GM23338 (cell line): ENCODE data around the gene PGAP1. TPM values are rescaled to one million over a fixed set of nuclear protein-coding genes. Genes with fewer than 3 reads are reported as not detected.

ENCODE experiments used
- ATAC-seq: fragments of 200-7000 bp; cut with Tn5 transposase; 3 replicates; pipeline ENCODE4 v1.9.1; 2020
- DNase-seq: peaks from one replicate; pipeline ENCODE4 v3.0.0-alpha.2; 2015; ENCODE audit warnings: low spot score
- H2AFZ ChIP-seq: fragments of 200-600 bp; sonication (generic); 2 replicates; pipeline ENCODE4 v1.8.0; 2016; ENCODE audit warnings: antibody characterized with exemption, mild to moderate bottlenecking, moderate library complexity
- H3F3A ChIP-seq: fragments of 200-600 bp; sonication (generic); replicated peaks from 2 replicates; pipeline ENCODE4 v1.8.0; 2017; ENCODE audit warnings: antibody characterized with exemption, mixed run types, low read depth
- H3K27ac ChIP-seq: fragments of 200-600 bp; sonication (generic); 2 replicates; pipeline ENCODE4 v1.6.1; 2016; ENCODE audit warnings: low read depth
- H3K27me3 ChIP-seq: fragments of 200-600 bp; sonication (generic); 2 replicates; pipeline ENCODE4 v1.8.0; 2016; ENCODE audit warnings: mild to moderate bottlenecking, mixed run types, moderate library complexity; ENCODE audit not compliant: insufficient read depth
- H3K36me3 ChIP-seq: fragments of 200-600 bp; sonication (generic); 2 replicates; pipeline ENCODE4 v1.8.0; 2016; ENCODE audit warnings: mild to moderate bottlenecking; ENCODE audit not compliant: insufficient read depth
- H3K4me1 ChIP-seq: fragments of 200-600 bp; sonication (generic); 2 replicates; pipeline ENCODE4 v1.8.0; 2016; ENCODE audit warnings: mild to moderate bottlenecking, moderate library complexity; ENCODE audit not compliant: insufficient read depth
- H3K4me2 ChIP-seq: fragments of 200-600 bp; sonication (generic); 2 replicates; pipeline ENCODE4 v1.7.1; 2017; ENCODE audit warnings: mixed run types
- H3K4me3 ChIP-seq: fragments of 200-600 bp; sonication (generic); 2 replicates; pipeline ENCODE4 v1.6.1; 2016; ENCODE audit warnings: mixed run types
- H3K79me2 ChIP-seq: fragments of 200-600 bp; sonication (generic); replicated peaks from 2 replicates; pipeline ENCODE4 v1.8.0; 2017; ENCODE audit warnings: mild to moderate bottlenecking; ENCODE audit not compliant: insufficient read depth
- H3K9me2 ChIP-seq: fragments of 200-600 bp; sonication (generic); 2 replicates; pipeline ENCODE4 v1.8.0; 2017; ENCODE audit not compliant: insufficient read depth
- H4K20me1 ChIP-seq: fragments of 200-600 bp; sonication (generic); replicated peaks from 2 replicates; pipeline ENCODE4 v1.8.0; 2017; ENCODE audit warnings: mild to moderate bottlenecking; ENCODE audit not compliant: insufficient read depth
- H3K27ac Mint-ChIP-seq: 2 replicates; pipeline ENCODE4 v1.8.0; 2020; ENCODE audit warnings: inconsistent platforms, mild to moderate bottlenecking, moderate library complexity, mixed read lengths
- H3K27me3 Mint-ChIP-seq: 3 replicates; pipeline ENCODE4 v1.8.0; 2022; ENCODE audit warnings: low read depth, mild to moderate bottlenecking, moderate library complexity, mixed read lengths, inconsistent platforms; ENCODE audit not compliant: insufficient read depth, poor library complexity
- H3K36me3 Mint-ChIP-seq: 3 replicates; pipeline ENCODE4 v1.8.0; 2021; ENCODE audit warnings: low read depth, mild to moderate bottlenecking, inconsistent platforms, moderate library complexity, mixed read lengths
- H3K4me1 Mint-ChIP-seq: 3 replicates; pipeline ENCODE4 v1.8.0; 2020; ENCODE audit warnings: mild to moderate bottlenecking, inconsistent platforms, mixed read lengths
- H3K4me3 Mint-ChIP-seq: 3 replicates; pipeline ENCODE4 v1.8.0; 2021; ENCODE audit warnings: moderate library complexity, mild to moderate bottlenecking, inconsistent platforms, mixed read lengths
- H3K9me3 Mint-ChIP-seq: 3 replicates; pipeline ENCODE4 v1.8.0; 2020; ENCODE audit warnings: moderate library complexity, mild to moderate bottlenecking, inconsistent platforms, mixed read lengths
- CREB1 ChIP-seq: fragments of 250-450 bp; sonication (Bioruptor Pico); IDR thresholded peaks from 2 replicates; pipeline ENCODE4 v1.5.0; 2020; ENCODE audit warnings: low read depth, mild to moderate bottlenecking, moderate library complexity
- EZH2 ChIP-seq: fragments of 200-600 bp; sonication (generic); IDR thresholded peaks from one replicate; pipeline ENCODE4 v1.8.0; 2017; ENCODE audit warnings: antibody characterized with exemption, mild to moderate bottlenecking, low read depth; ENCODE audit not compliant: unreplicated experiment
- EZH2phosphoT487 ChIP-seq: fragments of 200-600 bp; sonication (generic); IDR thresholded peaks from one replicate; pipeline ENCODE4 v1.8.1; 2018; ENCODE audit warnings: antibody characterized with exemption; ENCODE audit not compliant: unreplicated experiment
- JUNB ChIP-seq: IDR thresholded peaks from one replicate; pipeline ENCODE4 v1.6.1; 2016; ENCODE audit warnings: antibody characterized with exemption; ENCODE audit not compliant: unreplicated experiment
- NANOG ChIP-seq: IDR thresholded peaks from 2 replicates; pipeline ENCODE4 v1.6.1; 2016; ENCODE audit warnings: antibody characterized with exemption, borderline replicate concordance
- POLR2AphosphoS5 ChIP-seq: IDR thresholded peaks from 2 replicates; pipeline ENCODE4 v1.6.1; 2016; ENCODE audit warnings: antibody characterized with exemption, low read depth
- STAT1 ChIP-seq: IDR thresholded peaks from one replicate; pipeline ENCODE4 v1.6.1; 2016; ENCODE audit warnings: antibody characterized with exemption; ENCODE audit not compliant: unreplicated experiment
- ZNF114 ChIP-seq: fragments of 250-450 bp; sonication (Bioruptor Pico); IDR thresholded peaks from 2 replicates; pipeline ENCODE4 v1.5.0; 2020; ENCODE audit warnings: mild to moderate bottlenecking, moderate library complexity
- ZNF331 ChIP-seq: fragments of 250-450 bp; sonication (Bioruptor Pico); IDR thresholded peaks from 2 replicates; pipeline ENCODE4 v1.5.0; 2020; ENCODE audit warnings: low read depth, mild to moderate bottlenecking, moderate library complexity
- polyA plus RNA-seq: library from polyadenylated mRNA; unstranded; fragments of >200 nt; fragmentation: Nextera tagmentation; extraction: Ambion mirVana; gene quantifications from 2 replicates; pipeline ENCODE4 v1.2.1, GENCODE V29; 2016
- total RNA-seq: library from RNA; depleted of rRNA; stranded (reverse); fragments of >200 nt; shearing (Covaris generic); gene quantifications from 2 replicates; pipeline ENCODE4 v1.2.3, GENCODE V29; 2014
- TF ChIP-seq, protein P1 (sequence below): IDR thresholded peaks from one replicate; pipeline ENCODE4 v1.6.1; 2018; ENCODE audit warnings: antibody characterized with exemption; ENCODE audit not compliant: unreplicated experiment
- TF ChIP-seq, protein P2 (sequence below): fragments of 250-450 bp; sonication (Bioruptor Pico); IDR thresholded peaks from 2 replicates; pipeline ENCODE4 v1.5.0; 2020; ENCODE audit warnings: mild to moderate bottlenecking, moderate library complexity
- TF ChIP-seq, protein P3 (sequence below): IDR thresholded peaks from 2 replicates; pipeline ENCODE4 v1.6.1; 2016; ENCODE audit warnings: antibody characterized with exemption

Gene PGAP1
- total and polyA plus RNA-seq, 2 experiments from 2014 or later, result 9.8 to 26.5 TPM

DNA sequence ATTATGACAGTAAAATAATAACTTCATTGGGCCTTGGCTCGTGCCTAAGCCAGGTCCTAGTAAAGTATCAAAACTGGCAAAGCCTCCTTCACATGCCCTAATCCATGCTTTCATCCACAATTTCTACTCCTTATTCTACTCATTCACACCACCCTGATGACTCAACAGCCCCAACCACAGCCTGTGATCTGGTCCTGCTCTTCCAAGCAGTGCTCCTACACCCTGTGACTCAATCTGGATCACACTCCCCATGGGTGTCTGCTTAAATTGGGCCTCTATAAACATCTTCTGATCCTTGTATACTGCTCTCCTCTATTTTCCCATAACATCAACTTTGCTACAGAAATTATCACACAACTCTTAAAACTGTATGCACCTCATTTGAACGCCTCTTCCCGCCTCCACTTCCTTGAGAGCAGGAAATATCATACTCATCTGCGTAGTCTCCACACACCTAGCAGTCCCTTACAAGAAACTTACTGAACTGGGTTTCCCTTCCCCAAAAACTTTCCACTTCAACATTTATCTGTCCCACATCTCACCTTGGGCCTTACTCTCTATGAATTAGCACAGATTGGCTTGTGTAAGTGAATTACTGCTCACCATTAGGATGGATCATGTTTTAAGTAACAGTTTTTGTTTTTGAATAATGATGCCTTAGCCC is 142.9 kb downstream of the PGAP1 start:
- H3K36me3 ChIP-seq, result peaks cover 44% of the 10 kb centered on the region
- H3K27me3 Mint-ChIP-seq, result peaks cover 2% of the 10 kb centered on the region
- peaks cover 3% of the 10 kb centered on the region; the same call in 2 of the 3 replicates for H3K4me1 Mint-ChIP-seq
- no peak overlapping the region for H3K4me3 Mint-ChIP-seq
- H3K4me3 ChIP-seq, result no peak overlapping the region
- H3K79me2 ChIP-seq, result no peaks in the 10 kb centered on the region
- no peaks in the 10 kb centered on the region for H3F3A ChIP-seq
- no peak overlapping the region for H2AFZ ChIP-seq
- no peak for DNase-seq
- H3K27ac ChIP-seq, result no peak overlapping the region
- no peak for TF ChIP-seq STAT1
- no peak for TF ChIP-seq JUNB
- TF ChIP-seq POLR2AphosphoS5, result no peak
- TF ChIP-seq, protein P1, sequence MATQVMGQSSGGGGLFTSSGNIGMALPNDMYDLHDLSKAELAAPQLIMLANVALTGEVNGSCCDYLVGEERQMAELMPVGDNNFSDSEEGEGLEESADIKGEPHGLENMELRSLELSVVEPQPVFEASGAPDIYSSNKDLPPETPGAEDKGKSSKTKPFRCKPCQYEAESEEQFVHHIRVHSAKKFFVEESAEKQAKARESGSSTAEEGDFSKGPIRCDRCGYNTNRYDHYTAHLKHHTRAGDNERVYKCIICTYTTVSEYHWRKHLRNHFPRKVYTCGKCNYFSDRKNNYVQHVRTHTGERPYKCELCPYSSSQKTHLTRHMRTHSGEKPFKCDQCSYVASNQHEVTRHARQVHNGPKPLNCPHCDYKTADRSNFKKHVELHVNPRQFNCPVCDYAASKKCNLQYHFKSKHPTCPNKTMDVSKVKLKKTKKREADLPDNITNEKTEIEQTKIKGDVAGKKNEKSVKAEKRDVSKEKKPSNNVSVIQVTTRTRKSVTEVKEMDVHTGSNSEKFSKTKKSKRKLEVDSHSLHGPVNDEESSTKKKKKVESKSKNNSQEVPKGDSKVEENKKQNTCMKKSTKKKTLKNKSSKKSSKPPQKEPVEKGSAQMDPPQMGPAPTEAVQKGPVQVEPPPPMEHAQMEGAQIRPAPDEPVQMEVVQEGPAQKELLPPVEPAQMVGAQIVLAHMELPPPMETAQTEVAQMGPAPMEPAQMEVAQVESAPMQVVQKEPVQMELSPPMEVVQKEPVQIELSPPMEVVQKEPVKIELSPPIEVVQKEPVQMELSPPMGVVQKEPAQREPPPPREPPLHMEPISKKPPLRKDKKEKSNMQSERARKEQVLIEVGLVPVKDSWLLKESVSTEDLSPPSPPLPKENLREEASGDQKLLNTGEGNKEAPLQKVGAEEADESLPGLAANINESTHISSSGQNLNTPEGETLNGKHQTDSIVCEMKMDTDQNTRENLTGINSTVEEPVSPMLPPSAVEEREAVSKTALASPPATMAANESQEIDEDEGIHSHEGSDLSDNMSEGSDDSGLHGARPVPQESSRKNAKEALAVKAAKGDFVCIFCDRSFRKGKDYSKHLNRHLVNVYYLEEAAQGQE, result no peak
- TF ChIP-seq, protein P2, sequence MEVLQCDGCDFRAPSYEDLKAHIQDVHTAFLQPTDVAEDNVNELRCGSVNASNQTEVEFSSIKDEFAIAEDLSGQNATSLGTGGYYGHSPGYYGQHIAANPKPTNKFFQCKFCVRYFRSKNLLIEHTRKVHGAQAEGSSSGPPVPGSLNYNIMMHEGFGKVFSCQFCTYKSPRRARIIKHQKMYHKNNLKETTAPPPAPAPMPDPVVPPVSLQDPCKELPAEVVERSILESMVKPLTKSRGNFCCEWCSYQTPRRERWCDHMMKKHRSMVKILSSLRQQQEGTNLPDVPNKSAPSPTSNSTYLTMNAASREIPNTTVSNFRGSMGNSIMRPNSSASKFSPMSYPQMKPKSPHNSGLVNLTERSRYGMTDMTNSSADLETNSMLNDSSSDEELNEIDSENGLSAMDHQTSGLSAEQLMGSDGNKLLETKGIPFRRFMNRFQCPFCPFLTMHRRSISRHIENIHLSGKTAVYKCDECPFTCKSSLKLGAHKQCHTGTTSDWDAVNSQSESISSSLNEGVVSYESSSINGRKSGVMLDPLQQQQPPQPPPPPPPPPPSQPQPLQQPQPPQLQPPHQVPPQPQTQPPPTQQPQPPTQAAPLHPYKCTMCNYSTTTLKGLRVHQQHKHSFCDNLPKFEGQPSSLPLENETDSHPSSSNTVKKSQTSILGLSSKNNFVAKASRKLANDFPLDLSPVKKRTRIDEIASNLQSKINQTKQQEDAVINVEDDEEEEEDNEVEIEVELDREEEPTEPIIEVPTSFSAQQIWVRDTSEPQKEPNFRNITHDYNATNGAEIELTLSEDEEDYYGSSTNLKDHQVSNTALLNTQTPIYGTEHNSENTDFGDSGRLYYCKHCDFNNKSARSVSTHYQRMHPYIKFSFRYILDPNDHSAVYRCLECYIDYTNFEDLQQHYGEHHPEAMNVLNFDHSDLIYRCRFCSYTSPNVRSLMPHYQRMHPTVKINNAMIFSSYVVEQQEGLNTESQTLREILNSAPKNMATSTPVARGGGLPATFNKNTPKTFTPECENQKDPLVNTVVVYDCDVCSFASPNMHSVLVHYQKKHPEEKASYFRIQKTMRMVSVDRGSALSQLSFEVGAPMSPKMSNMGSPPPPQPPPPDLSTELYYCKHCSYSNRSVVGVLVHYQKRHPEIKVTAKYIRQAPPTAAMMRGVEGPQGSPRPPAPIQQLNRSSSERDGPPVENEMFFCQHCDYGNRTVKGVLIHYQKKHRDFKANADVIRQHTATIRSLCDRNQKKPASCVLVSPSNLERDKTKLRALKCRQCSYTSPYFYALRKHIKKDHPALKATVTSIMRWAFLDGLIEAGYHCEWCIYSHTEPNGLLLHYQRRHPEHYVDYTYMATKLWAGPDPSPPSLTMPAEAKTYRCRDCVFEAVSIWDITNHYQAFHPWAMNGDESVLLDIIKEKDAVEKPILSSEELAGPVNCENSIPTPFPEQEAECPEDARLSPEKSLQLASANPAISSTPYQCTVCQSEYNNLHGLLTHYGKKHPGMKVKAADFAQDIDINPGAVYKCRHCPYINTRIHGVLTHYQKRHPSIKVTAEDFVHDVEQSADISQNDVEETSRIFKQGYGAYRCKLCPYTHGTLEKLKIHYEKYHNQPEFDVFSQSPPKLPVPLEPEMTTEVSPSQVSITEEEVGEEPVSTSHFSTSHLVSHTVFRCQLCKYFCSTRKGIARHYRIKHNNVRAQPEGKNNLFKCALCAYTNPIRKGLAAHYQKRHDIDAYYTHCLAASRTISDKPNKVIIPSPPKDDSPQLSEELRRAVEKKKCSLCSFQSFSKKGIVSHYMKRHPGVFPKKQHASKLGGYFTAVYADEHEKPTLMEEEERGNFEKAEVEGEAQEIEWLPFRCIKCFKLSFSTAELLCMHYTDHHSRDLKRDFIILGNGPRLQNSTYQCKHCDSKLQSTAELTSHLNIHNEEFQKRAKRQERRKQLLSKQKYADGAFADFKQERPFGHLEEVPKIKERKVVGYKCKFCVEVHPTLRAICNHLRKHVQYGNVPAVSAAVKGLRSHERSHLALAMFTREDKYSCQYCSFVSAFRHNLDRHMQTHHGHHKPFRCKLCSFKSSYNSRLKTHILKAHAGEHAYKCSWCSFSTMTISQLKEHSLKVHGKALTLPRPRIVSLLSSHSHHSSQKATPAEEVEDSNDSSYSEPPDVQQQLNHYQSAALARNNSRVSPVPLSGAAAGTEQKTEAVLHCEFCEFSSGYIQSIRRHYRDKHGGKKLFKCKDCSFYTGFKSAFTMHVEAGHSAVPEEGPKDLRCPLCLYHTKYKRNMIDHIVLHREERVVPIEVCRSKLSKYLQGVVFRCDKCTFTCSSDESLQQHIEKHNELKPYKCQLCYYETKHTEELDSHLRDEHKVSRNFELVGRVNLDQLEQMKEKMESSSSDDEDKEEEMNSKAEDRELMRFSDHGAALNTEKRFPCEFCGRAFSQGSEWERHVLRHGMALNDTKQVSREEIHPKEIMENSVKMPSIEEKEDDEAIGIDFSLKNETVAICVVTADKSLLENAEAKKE (CRISPR knock-in tag), result no peak
- TF ChIP-seq NANOG, result no peak
- TF ChIP-seq ZNF114, result no peak
- TF ChIP-seq, protein P3, sequence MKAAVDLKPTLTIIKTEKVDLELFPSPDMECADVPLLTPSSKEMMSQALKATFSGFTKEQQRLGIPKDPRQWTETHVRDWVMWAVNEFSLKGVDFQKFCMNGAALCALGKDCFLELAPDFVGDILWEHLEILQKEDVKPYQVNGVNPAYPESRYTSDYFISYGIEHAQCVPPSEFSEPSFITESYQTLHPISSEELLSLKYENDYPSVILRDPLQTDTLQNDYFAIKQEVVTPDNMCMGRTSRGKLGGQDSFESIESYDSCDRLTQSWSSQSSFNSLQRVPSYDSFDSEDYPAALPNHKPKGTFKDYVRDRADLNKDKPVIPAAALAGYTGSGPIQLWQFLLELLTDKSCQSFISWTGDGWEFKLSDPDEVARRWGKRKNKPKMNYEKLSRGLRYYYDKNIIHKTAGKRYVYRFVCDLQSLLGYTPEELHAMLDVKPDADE, result no peak
- no peak for TF ChIP-seq EZH2
- no peak for TF ChIP-seq CREB1 (CRISPR knock-in tag)
- TF ChIP-seq EZH2phosphoT487, result no peak
- TF ChIP-seq ZNF331 (CRISPR knock-in tag), result no peak
- H3K9me2 ChIP-seq, result no peaks in the 10 kb centered on the region
- H3K4me2 ChIP-seq, result no peak overlapping the region
- ATAC-seq, result no peak
- H3K27ac Mint-ChIP-seq, result no peak overlapping the region; the same call in 1 of the 2 replicates
- no peaks in the 10 kb centered on the region for H3K4me1 ChIP-seq
- H3K27me3 ChIP-seq, result no peaks in the 10 kb centered on the region
- peaks cover 12% of the 10 kb centered on the region; the same call in 1 of the 2 replicates for H4K20me1 ChIP-seq
- H3K36me3 Mint-ChIP-seq, result peaks cover 36% of the 10 kb centered on the region
- H3K9me3 Mint-ChIP-seq, result no peaks in the 10 kb centered on the region
